Mesendoderm (in vitro differentiated cells): Measurements from ENCODE around the gene TRAPPC1.

Experiments used
- DNase-seq: peaks from one replicate; pipeline ENCODE4 v3.0.0; 2013
- H2AK5ac ChIP-seq: 2 replicates; pipeline ENCODE4 v1.6.1; 2013; ENCODE audit warnings: low read length, inconsistent platforms
- H2BK120ac ChIP-seq: 2 replicates; pipeline ENCODE4 v1.6.1; 2013; ENCODE audit warnings: low read depth, mild to moderate bottlenecking, low read length, moderate library complexity, mixed read lengths
- H2BK15ac ChIP-seq: replicated peaks from 2 replicates; pipeline ENCODE4 v1.6.1; 2013; ENCODE audit warnings: low read depth, mild to moderate bottlenecking, moderate library complexity
- H2BK5ac ChIP-seq: 2 replicates; pipeline ENCODE4 v1.6.1; 2013; ENCODE audit warnings: low read length, inconsistent platforms
- H3K18ac ChIP-seq: 2 replicates; pipeline ENCODE4 v1.6.1; 2013; ENCODE audit warnings: mild to moderate bottlenecking, low read length, mixed read lengths
- H3K23ac ChIP-seq: one replicate; pipeline ENCODE4 v1.6.1; 2013; ENCODE audit warnings: low read length
- H3K27ac ChIP-seq: 2 replicates; pipeline ENCODE4 v1.5.1; 2013; ENCODE audit warnings: low read depth, mild to moderate bottlenecking, inconsistent platforms, low read length, moderate library complexity
- H3K27me3 ChIP-seq: 2 replicates; pipeline ENCODE4 v1.6.1; 2013; ENCODE audit warnings: low read length, control low read depth, mild to moderate bottlenecking, inconsistent platforms; ENCODE audit not compliant: insufficient read depth, poor library complexity
- H3K36me3 ChIP-seq: 2 replicates; pipeline ENCODE4 v1.6.1; 2013; ENCODE audit warnings: low read length, inconsistent platforms; ENCODE audit not compliant: control insufficient read depth, insufficient read depth
- H3K4ac ChIP-seq: one replicate; pipeline ENCODE4 v1.6.1; 2013; ENCODE audit warnings: low read depth, mild to moderate bottlenecking, low read length, moderate library complexity
- H3K4me1 ChIP-seq: 2 replicates; pipeline ENCODE4 v1.6.1; 2013; ENCODE audit warnings: low read depth, low read length, inconsistent platforms; ENCODE audit not compliant: control insufficient read depth
- H3K4me2 ChIP-seq: 2 replicates; pipeline ENCODE4 v1.6.1; 2013; ENCODE audit warnings: low read length
- H3K4me3 ChIP-seq: 2 replicates; pipeline ENCODE4 v1.5.1; 2013; ENCODE audit warnings: mild to moderate bottlenecking, low read length
- H3K56ac ChIP-seq: one replicate; pipeline ENCODE4 v1.6.1; 2013; ENCODE audit warnings: low read length
- H3K79me1 ChIP-seq: 2 replicates; pipeline ENCODE4 v1.6.1; 2013; ENCODE audit warnings: low read length, inconsistent platforms
- H3K79me2 ChIP-seq: 2 replicates; pipeline ENCODE4 v1.6.1; 2013; ENCODE audit warnings: mild to moderate bottlenecking, low read length; ENCODE audit not compliant: control insufficient read depth, insufficient read depth
- H3K9ac ChIP-seq: 2 replicates; pipeline ENCODE4 v1.6.1; 2013; ENCODE audit warnings: low read length, inconsistent platforms
- H4K5ac ChIP-seq: one replicate; pipeline ENCODE4 v1.6.1; 2013; ENCODE audit warnings: low read length
- H4K8ac ChIP-seq: one replicate; pipeline ENCODE4 v1.6.1; 2013; ENCODE audit warnings: low read depth, mild to moderate bottlenecking, control low read depth, low read length, moderate library complexity
- WGBS: extraction: QIAGEN DNeasy Blood & Tissue Kit; methylation state at CpG from one replicate; pipeline ENCODE4 v1.1.7; 2013; ENCODE audit warnings: low lambda C conversion rate, missing lambda C conversion rate; ENCODE audit not compliant: insufficient coverage; ENCODE audit errors: extremely low coverage; 5-methylcytosine and 5-hydroxymethylcytosine counted together

TRAPPC1 gene

GRCh38 chr17:7910711-7911110, 21.0 kb downstream of the TRAPPC1 start:
- peaks cover 6% of the 10 kb centered on the region for H3K36me3 ChIP-seq
- no peak overlapping the region for H4K8ac ChIP-seq
- H2BK15ac ChIP-seq, result no peak overlapping the region
- H3K27me3 ChIP-seq, result peaks cover 4% of the 10 kb centered on the region
- H3K4ac ChIP-seq, result no peak overlapping the region
- no peak for DNase-seq
- H3K4me2 ChIP-seq, result no peak overlapping the region
- no peak overlapping the region for H3K56ac ChIP-seq
- H3K79me1 ChIP-seq, result no peaks in the 10 kb centered on the region
- no CpG with 5 or more reads among the region's 13 CpGs for WGBS
- H2BK120ac ChIP-seq, result no peak overlapping the region
- H3K4me1 ChIP-seq, result no peaks in the 10 kb centered on the region
- no peaks in the 10 kb centered on the region for H3K79me2 ChIP-seq
- no peak overlapping the region for H2AK5ac ChIP-seq
- H3K27ac ChIP-seq, result no peak overlapping the region
- no peak overlapping the region for H3K4me3 ChIP-seq
- H3K18ac ChIP-seq, result no peak overlapping the region
- H2BK5ac ChIP-seq, result no peak overlapping the region
- H3K23ac ChIP-seq, result no peak overlapping the region
- no peak overlapping the region for H3K9ac ChIP-seq
- no peak overlapping the region for H4K5ac ChIP-seq

- peaks cover 4% of the 10 kb centered on the region for H3K27me3 ChIP-seq
- WGBS, result no CpG with 5 or more reads among the region's 15 CpGs
- no peak overlapping the region for H3K27ac ChIP-seq
- no peaks in the 10 kb centered on the region for H3K4me1 ChIP-seq
- H3K79me1 ChIP-seq, result no peaks in the 10 kb centered on the region
- no peak overlapping the region for H3K23ac ChIP-seq
- no peak overlapping the region for H3K4me3 ChIP-seq
- no peak overlapping the region for H3K18ac ChIP-seq
- H2BK15ac ChIP-seq, result no peak overlapping the region
- peaks cover 6% of the 10 kb centered on the region for H3K36me3 ChIP-seq
- H3K56ac ChIP-seq, result no peak overlapping the region
- no peak overlapping the region for H3K4me2 ChIP-seq
- no peak overlapping the region for H3K9ac ChIP-seq
- no peak for DNase-seq
- H4K8ac ChIP-seq, result no peak overlapping the region
- H2BK120ac ChIP-seq, result no peak overlapping the region
- H3K4ac ChIP-seq, result no peak overlapping the region
- no peak overlapping the region for H4K5ac ChIP-seq
- H2AK5ac ChIP-seq, result no peak overlapping the region
- H3K79me2 ChIP-seq, result no peaks in the 10 kb centered on the region
- no peak overlapping the region for H2BK5ac ChIP-seq
These were observed 21.5 kb downstream of the TRAPPC1 start for GRCh38 chr17:7910281-7910680.

- H3K79me1 ChIP-seq, result no peaks in the 10 kb centered on the region
- no peak overlapping the region for H3K9ac ChIP-seq
- no peak for DNase-seq
- H4K5ac ChIP-seq, result no peak overlapping the region
- H3K23ac ChIP-seq, result no peak overlapping the region
- no peak overlapping the region for H3K27ac ChIP-seq
- no peak overlapping the region for H3K56ac ChIP-seq
- no peak overlapping the region for H2BK5ac ChIP-seq
- no peak overlapping the region for H4K8ac ChIP-seq
- H2AK5ac ChIP-seq, result no peak overlapping the region
- no peaks in the 10 kb centered on the region for H3K27me3 ChIP-seq
- no peak overlapping the region for H2BK15ac ChIP-seq
- no CpG with 5 or more reads among the region's 29 CpGs for WGBS
- H3K4me1 ChIP-seq, result no peaks in the 10 kb centered on the region
- H3K36me3 ChIP-seq, result peaks cover 7% of the 10 kb centered on the region
- H3K79me2 ChIP-seq, result no peaks in the 10 kb centered on the region
- no peak overlapping the region for H3K4ac ChIP-seq
- no peak overlapping the region for H3K4me2 ChIP-seq
- H3K4me3 ChIP-seq, result no peak overlapping the region
- H2BK120ac ChIP-seq, result no peak overlapping the region
- no peak overlapping the region for H3K18ac ChIP-seq
These were observed 22.7 kb downstream of the TRAPPC1 start for GRCh38 chr17:7909089-7909488.

- no peaks in the 10 kb centered on the region for H3K4me1 ChIP-seq
- H3K9ac ChIP-seq, result no peak overlapping the region
- no peak overlapping the region for H3K18ac ChIP-seq
- no peak overlapping the region for H2AK5ac ChIP-seq
- H3K23ac ChIP-seq, result no peak overlapping the region
- H2BK5ac ChIP-seq, result no peak overlapping the region
- H3K4ac ChIP-seq, result no peak overlapping the region
- peaks cover 11% of the 10 kb centered on the region for H3K36me3 ChIP-seq
- no peak overlapping the region for H2BK120ac ChIP-seq
- WGBS, result no CpG with 5 or more reads among the region's 22 CpGs
- H4K5ac ChIP-seq, result no peak overlapping the region
- no peak overlapping the region for H3K4me3 ChIP-seq
- peak; percentile 41 for DNase-seq
- H3K79me2 ChIP-seq, result no peaks in the 10 kb centered on the region
- H4K8ac ChIP-seq, result no peak overlapping the region
- no peak overlapping the region for H2BK15ac ChIP-seq
- H3K4me2 ChIP-seq, result no peak overlapping the region
- no peak overlapping the region for H3K56ac ChIP-seq
- no peak overlapping the region for H3K27ac ChIP-seq
- no peaks in the 10 kb centered on the region for H3K27me3 ChIP-seq
- no peaks in the 10 kb centered on the region for H3K79me1 ChIP-seq
These were observed 28.3 kb downstream of the TRAPPC1 start for GRCh38 chr17:7903154-7904103.

GRCh38 chr17:7897773-7898172, 34.0 kb downstream of the TRAPPC1 start:
- H2BK5ac ChIP-seq, result no peak overlapping the region
- no peak for DNase-seq
- no peak overlapping the region for H3K4ac ChIP-seq
- H3K27me3 ChIP-seq, result no peaks in the 10 kb centered on the region
- H3K36me3 ChIP-seq, result peaks cover 9% of the 10 kb centered on the region
- no peak overlapping the region for H3K4me2 ChIP-seq
- no peaks in the 10 kb centered on the region for H3K79me2 ChIP-seq
- H4K5ac ChIP-seq, result no peak overlapping the region
- H3K23ac ChIP-seq, result no peak overlapping the region
- H3K79me1 ChIP-seq, result no peaks in the 10 kb centered on the region
- no peak overlapping the region for H2AK5ac ChIP-seq
- H2BK15ac ChIP-seq, result no peak overlapping the region
- H3K56ac ChIP-seq, result no peak overlapping the region
- H3K4me1 ChIP-seq, result no peaks in the 10 kb centered on the region
- H3K18ac ChIP-seq, result no peak overlapping the region
- no peak overlapping the region for H3K27ac ChIP-seq
- H4K8ac ChIP-seq, result no peak overlapping the region
- no peak overlapping the region for H3K9ac ChIP-seq
- no peak overlapping the region for H3K4me3 ChIP-seq
- no peak overlapping the region for H2BK120ac ChIP-seq
- WGBS, result no CpG with 5 or more reads among the region's 6 CpGs
